ENCODE measurements around the gene LINC01488. TPM values are rescaled to one million over a fixed set of nuclear protein-coding genes. Genes with fewer than 3 reads are reported as not detected.

Gene LINC01488
- total RNA-seq, 1 experiment from 2014 or later, result not detected

- TF ChIP-seq CEBPB (IDR thresholded peaks at IDR 0.05; ENCODE audit: low read depth) (no peak), ZFX (IDR thresholded peaks at IDR 0.05) (no peak)
These were observed 4.9 kb upstream of the LINC01488 start (continued) for GRCh38 chr11:69476509-69476961.

GRCh38 chr11:69477086-69477485 is 4.4 kb upstream of the LINC01488 start:
- no peaks in the 10 kb centered on the region for H3K36me3 ChIP-seq (ENCODE audit: control insufficient read depth in 1 of 2, insufficient read depth in 2 of 2, low read length in 2 of 2)
- H3K9ac ChIP-seq (ENCODE audit: low read length), result no peak overlapping the region
- H4K20me1 ChIP-seq (ENCODE audit: insufficient read depth), result no peaks in the 10 kb centered on the region
- no peaks in the 10 kb centered on the region for H3K9me3 ChIP-seq (ENCODE audit: control insufficient read depth in 1 of 2, insufficient read depth in 1 of 2, low read depth in 1 of 2, low read length in 2 of 2)
- CTCF ChIA-PET, result no interaction called here
- no peak overlapping the region for H3K27ac ChIP-seq (ENCODE audit: low read depth, low read length)
- H3K4me1 ChIP-seq (ENCODE audit: control insufficient read depth in 1 of 2, insufficient read depth in 2 of 2, low read length in 2 of 2), result peaks cover 0 to 15% of the 10 kb centered on the region in 2 experiments; a peak in 3 of 4 replicates
- H3K79me2 ChIP-seq (ENCODE audit: insufficient read depth, low read length), result no peaks in the 10 kb centered on the region
- no peaks in the 10 kb centered on the region for H3K9me2 ChIP-seq (ENCODE audit: insufficient read depth)
- ATAC-seq (no peak), DNase-seq (ENCODE audit: low read depth, low spot score) (no peak)
- RAD21 ChIA-PET (ENCODE audit: low non-redundant PET in 1 of 2, low total read pairs in 2 of 2, uncharacterized antibody in 2 of 2, unreplicated experiment in 2 of 2), result no interaction called here
- POLR2A ChIA-PET, result no interaction called here
- no peak overlapping the region for H2AFZ ChIP-seq (ENCODE audit: low read depth, low read length, poor library complexity, severe bottlenecking)
- H3K4me3 ChIP-seq (replicated peaks in 1 of 2; ENCODE audit: low read depth in 1 of 2, low read length in 2 of 2), result no peak overlapping the region
- H3K27me3 ChIP-seq (ENCODE audit: insufficient read depth, low read length), result no peaks in the 10 kb centered on the region
- TF ChIP-seq FOSL1 (IDR thresholded peaks at IDR 0.05; ENCODE audit: low read depth) (no peak), EZH2 (IDR thresholded peaks at IDR 0.05) (no peak), CEBPB (IDR thresholded peaks at IDR 0.05; ENCODE audit: low read depth) (no peak), ZFX (IDR thresholded peaks at IDR 0.05) (no peak), REST (IDR thresholded peaks at IDR 0.05; ENCODE audit: low read depth) (no peak), CTCF (IDR thresholded peaks at IDR 0.05 in 2 of 3, conservative IDR thresholded peaks at IDR 0.05 in 1 of 3; ENCODE audit: borderline replicate concordance in 1 of 3, insufficient read depth in 1 of 3, low read depth in 2 of 3, low read length in 2 of 3) (no peak), JUND (IDR thresholded peaks at IDR 0.05) (no peak), ATF3 (IDR thresholded peaks at IDR 0.05) (no peak), CBX3 (IDR thresholded peaks at IDR 0.05; ENCODE audit: low read depth) (no peak), RAD21 (IDR thresholded peaks at IDR 0.05; ENCODE audit: low read depth) (no peak), YY1 (IDR thresholded peaks at IDR 0.05; ENCODE audit: extremely low read depth, insufficient replicate concordance, low read depth, low read length) (no peak), EGR1 (IDR thresholded peaks at IDR 0.05; ENCODE audit: low read depth) (no peak), SIN3A (IDR thresholded peaks at IDR 0.05; ENCODE audit: low read depth) (no peak), ZBTB33 (IDR thresholded peaks at IDR 0.05; ENCODE audit: extremely low read depth, insufficient replicate concordance, low read length) (no peak), POLR2AphosphoS5 (IDR thresholded peaks at IDR 0.05; ENCODE audit: low read depth, low read length) (no peak), POLR2A (IDR thresholded peaks at IDR 0.05; ENCODE audit: borderline replicate concordance, extremely low read depth, insufficient read depth, insufficient read length) (no peak), SRF (IDR thresholded peaks at IDR 0.05; ENCODE audit: low read depth) (no peak), SP1 (IDR thresholded peaks at IDR 0.05; ENCODE audit: low read depth) (no peak), ZNF274 (IDR thresholded peaks at IDR 0.05; ENCODE audit: low read depth, low read length) (no peak), MAX (IDR thresholded peaks at IDR 0.05) (no peak)
- intact Hi-C loops (cut with micrococcal nuclease), result no loop called here
- H3K4me2 ChIP-seq (ENCODE audit: low read length), result no peak overlapping the region
- no TSS peak for BruUV-seq (replicated peaks)
